ENCODE measurements around the gene RRAD. TPM values are rescaled to one million over a fixed set of nuclear protein-coding genes. Genes with fewer than 3 reads are reported as not detected.

Gene RRAD
- total RNA-seq, 1 donor from 2014 or later, result 40.2 TPM

DNA sequence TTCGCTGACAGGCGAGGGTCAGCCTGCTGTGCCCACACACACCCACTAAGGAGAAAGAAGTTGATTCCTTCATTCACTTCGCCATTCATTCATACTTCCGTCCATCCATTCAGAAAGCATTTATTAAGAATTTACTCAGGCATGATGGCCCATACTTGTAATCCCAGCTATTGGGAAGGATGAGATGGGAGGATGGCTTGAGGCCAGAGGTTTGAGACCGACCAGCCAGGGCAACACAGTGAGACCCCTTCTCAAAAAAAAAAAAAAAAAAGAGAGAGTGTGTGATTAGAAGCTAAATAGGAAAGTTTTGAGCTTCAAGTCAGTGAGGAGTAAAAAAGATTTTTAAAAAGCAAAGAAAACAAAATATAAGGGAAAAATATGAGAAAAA is 18.7 kb upstream of the RRAD start:
- no peak for DNase-seq (ENCODE audit: low read depth)
- no peak overlapping the region for H3K4me3 ChIP-seq (ENCODE audit: low read depth, low read length)
- TF ChIP-seq CTCF (conservative IDR thresholded peaks at IDR 0.05; ENCODE audit: low read depth, low read length), result no peak

- no peak for TF ChIP-seq CTCF (conservative IDR thresholded peaks at IDR 0.05; ENCODE audit: low read depth, low read length)
These were observed 18.2 kb upstream of the RRAD start for GRCh38 chr16:66943426-66944053.

DNA sequence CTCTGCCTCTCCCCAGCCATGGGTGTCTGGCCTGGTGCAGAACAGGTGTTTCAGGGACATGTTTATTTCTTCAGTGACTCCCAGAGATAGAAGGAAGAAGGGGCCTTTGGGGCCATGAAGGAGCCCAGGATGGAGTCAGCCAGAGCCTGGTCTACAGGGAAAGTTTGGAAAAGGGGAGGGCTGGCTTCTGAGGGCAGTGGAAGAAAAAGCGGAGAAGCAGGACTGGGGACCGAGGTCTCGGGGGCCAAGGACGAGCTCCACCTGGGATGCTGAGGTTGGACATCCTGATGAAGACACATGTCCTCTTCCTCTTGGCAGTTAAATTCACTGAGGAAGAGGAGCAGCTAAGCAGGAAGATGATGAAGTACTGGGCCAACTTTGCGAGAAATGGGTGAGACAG is 17.6 kb upstream of the RRAD start:
- DNase-seq (ENCODE audit: low read depth), result no peak
- no peak for TF ChIP-seq CTCF (conservative IDR thresholded peaks at IDR 0.05; ENCODE audit: low read depth, low read length)
- H3K4me3 ChIP-seq (ENCODE audit: low read depth, low read length), result no peak overlapping the region

More at GRCh38 chr16:66943426-66944053, 18.2 kb upstream of the RRAD start:
- DNase-seq (ENCODE audit: low read depth), result no peak
- no peak overlapping the region for H3K4me3 ChIP-seq (ENCODE audit: low read depth, low read length)

DNA sequence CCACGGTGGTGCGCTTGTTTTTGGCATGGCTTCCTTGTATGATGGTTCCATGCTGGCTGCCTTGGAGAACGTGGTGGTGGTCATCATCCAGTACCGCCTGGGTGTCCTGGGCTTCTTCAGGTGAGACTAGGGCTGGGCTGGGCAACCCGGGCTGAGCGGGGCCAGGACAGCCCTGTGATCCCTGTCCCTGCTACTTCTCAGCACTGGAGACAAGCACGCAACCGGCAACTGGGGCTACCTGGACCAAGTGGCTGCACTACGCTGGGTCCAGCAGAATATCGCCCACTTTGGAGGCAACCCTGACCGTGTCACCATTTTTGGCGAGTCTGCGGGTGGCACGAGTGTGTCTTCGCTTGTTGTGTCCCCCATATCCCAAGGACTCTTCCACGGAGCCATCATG is 14.9 kb upstream of the RRAD start:
- no peak for DNase-seq (ENCODE audit: low read depth)
- TF ChIP-seq CTCF (conservative IDR thresholded peaks at IDR 0.05; ENCODE audit: low read depth, low read length), result no peak
- no peak overlapping the region for H3K4me3 ChIP-seq (ENCODE audit: low read depth, low read length)

DNA sequence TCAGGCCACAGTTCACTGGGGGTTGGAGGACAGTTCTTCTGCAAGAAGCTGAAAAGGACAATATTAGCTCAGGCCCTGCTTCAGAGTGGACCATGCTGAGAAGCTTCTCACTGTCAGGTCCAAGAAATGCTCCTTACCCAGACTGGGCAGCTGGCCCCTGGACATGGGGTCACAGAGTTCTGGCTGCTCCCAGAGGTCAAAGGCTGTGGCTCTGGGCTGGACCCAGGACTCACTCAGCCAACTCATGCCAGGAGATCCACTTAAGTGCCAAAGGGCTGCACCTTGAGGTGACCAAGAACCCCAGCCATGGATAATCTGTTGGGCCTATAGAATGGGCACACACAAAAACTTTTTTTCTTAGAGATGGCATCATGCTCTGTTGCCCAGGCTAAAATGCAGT is 14.0 kb upstream of the RRAD start:
- no peak overlapping the region for H3K4me3 ChIP-seq (ENCODE audit: low read depth, low read length)
- TF ChIP-seq CTCF (conservative IDR thresholded peaks at IDR 0.05; ENCODE audit: low read depth, low read length), result no peak
- DNase-seq (ENCODE audit: low read depth), result no peak

DNA sequence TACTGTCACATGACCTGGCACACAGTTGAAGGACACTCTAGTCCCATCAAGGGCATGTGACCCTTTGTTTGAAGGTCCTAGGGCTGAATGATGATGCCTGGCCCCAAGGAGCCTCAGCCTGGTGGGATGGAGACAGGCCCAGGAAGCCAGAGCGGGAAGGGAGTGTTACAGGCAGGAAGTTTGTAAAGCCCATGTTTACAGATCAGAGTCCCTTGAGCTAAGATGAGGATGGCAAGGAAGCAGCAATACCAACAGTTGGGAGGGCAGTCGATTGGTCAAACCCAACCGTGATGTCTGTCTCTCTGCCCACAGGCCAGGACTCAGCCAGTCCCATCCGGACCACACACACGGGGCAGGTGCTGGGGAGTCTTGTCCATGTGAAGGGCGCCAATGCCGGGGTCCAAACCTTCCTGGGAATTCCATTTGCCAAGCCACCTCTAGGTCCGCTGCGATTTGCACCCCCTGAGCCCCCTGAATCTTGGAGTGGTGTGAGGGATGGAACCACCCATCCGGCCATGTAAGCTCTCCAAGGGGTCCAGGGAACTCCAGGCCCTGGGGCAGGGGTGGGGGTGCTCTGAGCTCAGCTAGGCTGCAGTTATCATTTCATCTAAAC is 12.5 kb upstream of the RRAD start:
- no peak for DNase-seq (ENCODE audit: low read depth)
- no peak for TF ChIP-seq CTCF (conservative IDR thresholded peaks at IDR 0.05; ENCODE audit: low read depth, low read length)
- H3K4me3 ChIP-seq (ENCODE audit: low read depth, low read length), result no peak overlapping the region
